Hepatocyte (in vitro differentiated cells): ENCODE measurements around the gene PDIA5. TPM values are rescaled to one million over a fixed set of nuclear protein-coding genes. Genes with fewer than 3 reads are reported as not detected.
A peak's percentile ranks its signal among the peaks of the same experiment; 100 is the strongest.

Experiments
- DNase-seq: peaks from one replicate; pipeline ENCODE4 v3.0.0-alpha.2; 2016; ENCODE audit warnings: low spot score
- H2AFZ ChIP-seq: fragments of 200-600 bp; sonication (generic); 2 replicates; pipeline ENCODE4 v1.6.0; 2016; ENCODE audit warnings: antibody characterized with exemption, mild to moderate bottlenecking
- H3K27ac ChIP-seq: fragments of 200-600 bp; sonication (generic); 2 replicates; pipeline ENCODE4 v1.5.1; 2016; ENCODE audit warnings: mild to moderate bottlenecking
- H3K27me3 ChIP-seq: fragments of 200-600 bp; sonication (generic); 2 replicates; pipeline ENCODE4 v1.6.1; 2016
- H3K36me3 ChIP-seq: fragments of 200-600 bp; sonication (generic); replicated peaks from 2 replicates; pipeline ENCODE4 v1.5.1; 2016; ENCODE audit warnings: low read depth; ENCODE audit not compliant: insufficient read depth
- H3K4me1 ChIP-seq: fragments of 200-600 bp; sonication (generic); 2 replicates; pipeline ENCODE4 v1.5.1; 2016; ENCODE audit warnings: mild to moderate bottlenecking, moderate library complexity; ENCODE audit not compliant: insufficient read depth
- H3K4me2 ChIP-seq: fragments of 200-600 bp; sonication (generic); 2 replicates; pipeline ENCODE4 v1.6.0; 2016
- H3K4me3 ChIP-seq: fragments of 200-600 bp; sonication (generic); 2 replicates; pipeline ENCODE4 v1.5.1; 2016; ENCODE audit warnings: mild to moderate bottlenecking
- H3K79me2 ChIP-seq: fragments of 200-600 bp; sonication (generic); 2 replicates; pipeline ENCODE4 v1.6.0; 2017; ENCODE audit warnings: mild to moderate bottlenecking
- H3K9me2 ChIP-seq: fragments of 200-600 bp; sonication (generic); replicated peaks from 2 replicates; pipeline ENCODE4 v1.6.0; 2017; ENCODE audit warnings: mild to moderate bottlenecking; ENCODE audit not compliant: insufficient read depth
- H3K9me3 ChIP-seq: fragments of 200-600 bp; sonication (generic); 2 replicates; pipeline ENCODE4 v1.5.1; 2016; ENCODE audit warnings: low read depth, mild to moderate bottlenecking
- H4K20me1 ChIP-seq: fragments of 200-600 bp; sonication (generic); 2 replicates; pipeline ENCODE4 v1.6.0; 2016; ENCODE audit warnings: mild to moderate bottlenecking; ENCODE audit not compliant: insufficient read depth, poor library complexity, severe bottlenecking
- EZH2 ChIP-seq: fragments of 200-600 bp; sonication (generic); IDR thresholded peaks from 2 replicates; pipeline ENCODE4 v1.6.1; 2016; ENCODE audit warnings: antibody characterized with exemption, mild to moderate bottlenecking, borderline replicate concordance
- EZH2phosphoT487 ChIP-seq: fragments of 200-600 bp; sonication (generic); IDR thresholded peaks from one replicate; pipeline ENCODE4 v1.6.1; 2018; ENCODE audit warnings: antibody characterized with exemption, mild to moderate bottlenecking, low read depth, moderate library complexity; ENCODE audit not compliant: unreplicated experiment, severe bottlenecking
- WGBS: methylation state at CpG from one replicate; pipeline ENCODE4 v1.1.6; 2016; ENCODE audit warnings: low lambda C conversion rate; ENCODE audit errors: missing lambda C conversion rate; 5-methylcytosine and 5-hydroxymethylcytosine counted together
- polyA plus RNA-seq: library from polyadenylated mRNA; unstranded; fragments of >200 nt; fragmentation: Nextera tagmentation; extraction: Ambion mirVana; gene quantifications from 2 replicates; pipeline ENCODE4 v1.2.1, GENCODE V29; 2016
- total RNA-seq: library from RNA; depleted of rRNA; stranded (reverse); fragments of >200 nt; gene quantifications from 2 replicates; pipeline ENCODE4 v1.2.3, GENCODE V29; 2014
- TF ChIP-seq, protein P1 (sequence below): fragments of 200-600 bp; sonication (generic); IDR thresholded peaks from 2 replicates; pipeline ENCODE4 v1.5.1; 2016; ENCODE audit warnings: antibody characterized with exemption, mild to moderate bottlenecking; ENCODE audit not compliant: poor library complexity

Gene PDIA5
- total and polyA plus RNA-seq, 2 experiments from 2014 or later: 71.8 to 97.3 TPM

DNA sequence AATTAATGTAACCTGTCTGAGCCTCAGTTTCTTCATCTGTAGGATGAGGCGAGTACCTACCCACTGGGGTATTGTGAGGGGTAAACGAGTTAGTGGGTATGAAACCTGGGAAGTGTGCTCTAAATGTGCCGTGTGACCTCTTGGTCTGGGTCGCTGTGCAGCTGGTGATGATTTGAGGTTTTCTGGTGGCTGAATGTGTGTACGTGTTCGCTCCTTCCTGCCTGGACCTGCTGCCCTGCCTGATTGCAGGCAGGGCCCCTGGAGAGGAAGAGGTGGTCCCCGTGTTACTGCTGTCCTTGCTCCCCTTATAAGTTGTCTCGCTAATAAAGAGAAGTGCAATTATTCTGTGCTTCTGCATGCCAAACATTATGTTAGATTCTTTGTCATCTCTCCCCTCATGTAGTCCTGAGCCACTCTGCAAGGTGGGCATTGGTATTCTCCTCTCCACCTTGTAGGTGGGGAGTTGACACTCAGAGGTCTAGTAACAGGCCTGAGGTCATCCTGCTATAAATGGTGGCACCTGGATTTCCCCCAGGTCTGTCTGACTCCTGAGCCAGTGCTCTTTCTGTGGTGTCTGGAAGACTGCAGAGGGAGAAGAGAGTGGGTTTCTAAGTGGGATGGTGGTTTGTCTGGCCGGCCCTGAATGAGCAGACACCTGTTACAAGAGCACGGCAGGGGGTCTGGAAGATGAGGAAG, 15.7 kb downstream of the PDIA5 start:
- Histone ChIP-seq H3K27me3 (no peaks in the 10 kb centered on the region), H3K9me3 (no peaks in the 10 kb centered on the region), H3K4me3 (no peak overlapping the region), H3K4me1 (peaks cover 64% of the 10 kb centered on the region), H3K79me2 (peaks cover 97% of the 10 kb centered on the region), H2AFZ (no peak overlapping the region), H3K9me2 (no peaks in the 10 kb centered on the region), H4K20me1 (peaks cover 19% of the 10 kb centered on the region), H3K4me2 (no peak overlapping the region), H3K27ac (peak overlapping the region; percentile 80), H3K36me3 (no peaks in the 10 kb centered on the region)
- no peak for TF ChIP-seq EZH2
- no peak for DNase-seq
- WGBS: 88% methylated on average over 10 of the region's 10 CpGs

DNA sequence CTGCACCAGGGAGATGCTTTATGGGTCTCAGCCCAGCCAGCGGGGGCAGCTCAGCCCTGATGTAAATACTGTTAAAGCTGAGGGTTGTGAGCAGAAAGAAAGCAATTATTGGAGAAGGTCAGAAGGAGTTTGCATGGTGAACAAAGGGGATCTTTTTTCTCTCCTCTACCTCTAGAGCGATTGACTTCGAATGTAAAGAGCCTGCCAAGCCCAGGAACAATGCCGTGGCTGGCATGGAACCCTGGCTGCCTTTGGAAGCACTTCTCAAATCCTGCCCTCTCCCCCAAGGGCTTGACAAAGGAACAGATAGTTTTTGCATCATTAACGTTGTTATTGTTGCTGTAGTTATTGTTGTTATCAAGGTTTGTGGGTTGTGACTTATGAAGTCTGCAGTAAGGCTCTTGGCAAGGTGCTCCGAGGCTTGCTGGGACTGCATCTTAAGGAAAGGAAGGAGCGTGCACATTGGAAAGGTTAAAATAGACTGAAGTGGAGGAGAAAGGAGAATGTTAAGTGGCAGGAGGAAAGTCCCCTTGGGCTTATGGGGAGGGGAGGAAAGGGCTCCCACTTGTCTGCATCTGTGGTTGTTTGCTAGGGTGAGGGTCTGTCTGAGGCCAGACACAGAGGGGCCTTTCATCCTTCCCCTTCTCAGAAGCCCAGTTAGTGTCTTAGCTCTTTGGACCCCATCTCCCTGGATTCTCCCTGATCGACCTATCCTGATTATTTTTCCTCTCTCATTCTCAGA, 16.7 kb downstream of the PDIA5 start:
- Histone ChIP-seq H3K4me3 (no peak overlapping the region), H3K36me3 (no peaks in the 10 kb centered on the region), H4K20me1 (peaks cover 28% of the 10 kb centered on the region), H3K9me2 (no peaks in the 10 kb centered on the region), H3K79me2 (peaks cover 97% of the 10 kb centered on the region), H3K4me1 (peaks cover 64% of the 10 kb centered on the region), H3K27ac (peak overlapping the region; percentile 80), H3K4me2 (peak overlapping the region; percentile 24), H3K27me3 (no peaks in the 10 kb centered on the region), H3K9me3 (no peaks in the 10 kb centered on the region), H2AFZ (no peak overlapping the region)
- no peak for DNase-seq
- TF ChIP-seq EZH2: no peak
- no peak for TF ChIP-seq EZH2phosphoT487
- TF ChIP-seq, protein P1, sequence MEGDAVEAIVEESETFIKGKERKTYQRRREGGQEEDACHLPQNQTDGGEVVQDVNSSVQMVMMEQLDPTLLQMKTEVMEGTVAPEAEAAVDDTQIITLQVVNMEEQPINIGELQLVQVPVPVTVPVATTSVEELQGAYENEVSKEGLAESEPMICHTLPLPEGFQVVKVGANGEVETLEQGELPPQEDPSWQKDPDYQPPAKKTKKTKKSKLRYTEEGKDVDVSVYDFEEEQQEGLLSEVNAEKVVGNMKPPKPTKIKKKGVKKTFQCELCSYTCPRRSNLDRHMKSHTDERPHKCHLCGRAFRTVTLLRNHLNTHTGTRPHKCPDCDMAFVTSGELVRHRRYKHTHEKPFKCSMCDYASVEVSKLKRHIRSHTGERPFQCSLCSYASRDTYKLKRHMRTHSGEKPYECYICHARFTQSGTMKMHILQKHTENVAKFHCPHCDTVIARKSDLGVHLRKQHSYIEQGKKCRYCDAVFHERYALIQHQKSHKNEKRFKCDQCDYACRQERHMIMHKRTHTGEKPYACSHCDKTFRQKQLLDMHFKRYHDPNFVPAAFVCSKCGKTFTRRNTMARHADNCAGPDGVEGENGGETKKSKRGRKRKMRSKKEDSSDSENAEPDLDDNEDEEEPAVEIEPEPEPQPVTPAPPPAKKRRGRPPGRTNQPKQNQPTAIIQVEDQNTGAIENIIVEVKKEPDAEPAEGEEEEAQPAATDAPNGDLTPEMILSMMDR: no peak
- 68% methylated on average over 8 of the region's 8 CpGs for WGBS

DNA sequence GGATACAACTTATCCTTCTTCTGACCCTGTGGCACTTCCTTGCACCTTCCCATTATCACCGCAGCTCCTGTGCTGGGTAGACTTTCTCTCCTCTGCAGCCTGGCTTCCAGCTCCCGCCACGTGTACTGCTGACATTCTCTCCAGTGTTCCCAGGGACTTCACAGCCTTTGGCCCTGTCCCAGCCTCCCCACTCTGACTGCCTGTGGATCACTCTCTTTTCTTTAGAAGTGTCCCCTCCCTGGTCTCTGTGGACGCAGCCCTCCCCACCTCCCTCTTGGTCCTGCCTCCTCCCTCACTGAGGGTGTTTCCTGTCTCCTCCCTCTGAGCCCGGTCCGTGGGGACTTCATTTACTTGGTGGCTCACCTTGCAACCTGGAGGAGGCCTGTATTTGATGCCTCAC, 17.4 kb downstream of the PDIA5 start:
- Histone ChIP-seq H3K4me1 (peaks cover 64% of the 10 kb centered on the region), H3K27me3 (no peaks in the 10 kb centered on the region), H2AFZ (no peak overlapping the region), H3K36me3 (no peaks in the 10 kb centered on the region), H3K79me2 (peaks cover 98% of the 10 kb centered on the region), H3K4me2 (peak overlapping the region; percentile 64), H3K9me2 (no peaks in the 10 kb centered on the region), H4K20me1 (peaks cover 26% of the 10 kb centered on the region), H3K9me3 (no peaks in the 10 kb centered on the region), H3K4me3 (no peak overlapping the region), H3K27ac (peak overlapping the region; percentile 80)
- no peak for DNase-seq
- WGBS: 54% methylated on average over 6 of the region's 6 CpGs
- TF ChIP-seq EZH2phosphoT487: no peak
- TF ChIP-seq, protein P1: no peak
- TF ChIP-seq EZH2: no peak

DNA sequence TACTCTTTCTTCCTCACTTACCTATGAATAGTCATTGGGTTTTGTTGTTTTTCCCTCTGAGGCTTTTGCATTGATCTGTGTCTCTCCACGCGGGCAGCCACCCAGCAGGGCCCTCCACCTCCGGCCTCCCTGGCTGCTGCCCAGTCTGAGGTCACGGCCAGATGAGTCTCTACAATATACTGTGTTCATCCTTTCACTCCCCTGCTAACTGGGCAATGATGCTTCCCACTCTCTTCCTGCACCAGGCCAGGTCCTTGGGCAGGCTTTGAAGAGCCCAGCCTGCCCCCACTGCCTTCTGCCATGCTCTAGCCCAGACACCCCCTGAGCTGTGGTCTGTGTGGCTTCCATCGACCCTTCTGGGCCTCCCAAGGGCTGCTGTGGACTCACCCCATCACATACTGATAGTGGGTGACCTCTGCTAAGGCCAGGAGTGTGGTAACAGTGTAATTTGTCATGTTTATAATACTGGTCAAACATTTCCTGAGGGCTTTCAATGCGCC, 18.0 kb downstream of the PDIA5 start:
- Histone ChIP-seq H3K27ac (peak overlapping the region; percentile 80), H3K36me3 (no peaks in the 10 kb centered on the region), H3K4me2 (peak overlapping the region; percentile 64), H3K27me3 (no peaks in the 10 kb centered on the region), H3K4me1 (peaks cover 64% of the 10 kb centered on the region), H4K20me1 (peaks cover 30% of the 10 kb centered on the region), H3K9me3 (no peaks in the 10 kb centered on the region), H3K4me3 (no peak overlapping the region), H3K79me2 (peaks cover 98% of the 10 kb centered on the region), H2AFZ (no peak overlapping the region), H3K9me2 (no peaks in the 10 kb centered on the region)
- 53% methylated on average over 6 of the region's 6 CpGs for WGBS
- no peak for TF ChIP-seq EZH2phosphoT487
- TF ChIP-seq, protein P1: no peak
- no peak for TF ChIP-seq EZH2
- DNase-seq: no peak
